Renal pelvis (tissue), 4 donors: ENCODE results near the gene SLC23A1. TPM values are rescaled to one million over a fixed set of nuclear protein-coding genes. Genes with fewer than 3 reads are reported as not detected.
"Not testable (repeated sequence)": the region's sequence is repeated elsewhere in the genome, so short reads cannot be mapped to it uniquely, and the experiment has no call there.

Experiments
- DNase-seq: peaks from one replicate; pipeline ENCODE4 v3.0.0-alpha.2; 2013
- polyA plus RNA-seq, 3 donors: library from polyadenylated mRNA; unstranded; fragments of 120-200 nt; gene quantifications; one replicate each; pipeline ENCODE4 v1.2.1, GENCODE V29; 2013; ENCODE audit not compliant: insufficient read length in 3 of 3

Gene SLC23A1
- polyA plus RNA-seq, 3 donors = 15.0 to 22.0 (median 18.0) TPM

DNA sequence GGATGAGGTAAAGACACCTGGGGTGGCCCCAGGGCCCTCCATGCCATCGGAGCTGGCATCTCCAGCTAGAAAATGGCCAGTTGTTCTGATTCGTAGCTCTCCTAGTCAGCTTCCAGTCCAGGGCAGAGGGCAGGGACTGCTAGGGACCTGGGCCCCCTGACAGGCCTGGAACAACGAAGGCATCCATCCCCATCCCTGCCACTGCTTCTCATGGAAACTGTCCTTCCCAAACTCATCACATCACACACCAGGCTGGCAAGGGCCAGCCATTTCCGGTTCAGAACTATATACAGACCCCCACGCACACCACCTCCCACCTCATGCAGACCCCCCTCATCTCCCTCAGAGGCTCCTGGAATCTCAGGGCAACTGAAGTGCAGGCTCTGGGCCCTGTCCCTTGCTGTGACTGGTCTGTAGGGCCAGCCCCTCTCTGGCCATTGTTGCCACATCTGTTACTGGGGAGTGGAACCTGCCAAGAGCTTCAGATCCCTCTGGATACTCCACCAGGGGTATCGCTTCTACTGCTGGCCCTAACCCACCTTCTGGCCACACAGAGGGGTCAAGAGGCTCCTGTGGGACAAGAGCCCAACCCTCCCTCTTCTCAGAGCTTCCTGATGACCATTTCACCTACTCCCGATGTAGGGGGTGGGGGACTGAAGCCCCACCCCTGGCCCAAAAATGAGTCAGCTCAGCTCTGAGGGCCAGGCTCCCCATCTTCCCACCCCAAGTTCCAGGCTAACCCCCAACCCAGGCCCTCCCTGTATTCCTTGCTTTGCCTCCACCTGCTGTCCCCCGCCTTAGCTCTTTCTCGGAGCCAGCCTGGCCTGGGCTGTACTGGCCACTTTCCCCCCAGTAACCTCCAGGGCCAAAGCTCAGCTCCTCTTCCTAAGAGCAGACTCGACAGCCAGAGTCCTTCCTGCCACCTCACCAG is 7.8 kb upstream of the SLC23A1 start:
- DNase-seq = no peak

DNA sequence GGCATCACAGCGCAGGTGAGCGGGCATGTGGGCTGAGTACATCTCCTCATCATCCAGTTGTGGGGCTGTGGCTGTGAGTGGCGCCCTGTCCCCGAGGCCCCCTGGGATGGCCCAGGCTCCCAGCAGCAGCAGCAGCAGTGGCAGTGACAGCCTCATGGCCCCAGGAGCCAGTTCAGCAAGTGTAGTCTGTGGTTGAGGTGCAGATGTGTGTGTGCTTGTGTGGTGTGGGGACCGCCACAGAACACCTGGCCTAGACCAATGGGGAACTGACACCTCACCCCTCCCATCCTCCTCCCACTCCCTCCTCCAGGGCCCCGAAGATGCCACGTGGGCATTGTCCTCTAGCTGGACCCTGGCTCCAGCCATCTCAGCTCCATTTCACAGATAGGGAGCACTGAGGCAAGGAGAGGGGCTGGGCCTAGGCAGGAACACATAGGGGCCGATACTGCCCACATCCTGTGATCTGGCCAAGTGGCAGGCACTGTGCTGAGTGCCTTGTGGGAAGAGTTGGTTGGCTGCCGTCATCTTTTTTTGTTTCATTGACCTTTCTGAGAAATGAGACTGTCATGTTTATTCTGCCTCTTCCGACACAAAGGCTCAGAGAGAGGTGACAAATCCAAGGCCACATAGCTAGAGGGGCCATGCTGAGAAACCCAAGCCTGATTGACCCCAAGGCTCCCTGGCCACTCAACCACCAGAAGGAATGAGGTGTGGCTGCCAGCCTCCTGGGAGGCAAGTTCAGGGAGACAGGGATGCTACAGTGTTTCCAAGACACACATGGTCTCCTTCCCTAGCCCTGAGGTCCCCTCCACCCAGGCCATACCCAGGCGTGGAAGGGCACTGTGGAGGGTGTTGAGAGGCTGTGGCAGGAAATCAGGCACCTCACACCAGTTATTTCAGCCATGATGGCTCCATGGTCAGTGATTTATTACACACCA is 6.9 kb upstream of the SLC23A1 start, which contains the start of gene MZB1:
MZB1 (minus strand) TSS at position 213 of the 938 bp plus-strand sequence; CDS start at position 156, 57 bp downstream.
- DNase-seq = no peak

DNA sequence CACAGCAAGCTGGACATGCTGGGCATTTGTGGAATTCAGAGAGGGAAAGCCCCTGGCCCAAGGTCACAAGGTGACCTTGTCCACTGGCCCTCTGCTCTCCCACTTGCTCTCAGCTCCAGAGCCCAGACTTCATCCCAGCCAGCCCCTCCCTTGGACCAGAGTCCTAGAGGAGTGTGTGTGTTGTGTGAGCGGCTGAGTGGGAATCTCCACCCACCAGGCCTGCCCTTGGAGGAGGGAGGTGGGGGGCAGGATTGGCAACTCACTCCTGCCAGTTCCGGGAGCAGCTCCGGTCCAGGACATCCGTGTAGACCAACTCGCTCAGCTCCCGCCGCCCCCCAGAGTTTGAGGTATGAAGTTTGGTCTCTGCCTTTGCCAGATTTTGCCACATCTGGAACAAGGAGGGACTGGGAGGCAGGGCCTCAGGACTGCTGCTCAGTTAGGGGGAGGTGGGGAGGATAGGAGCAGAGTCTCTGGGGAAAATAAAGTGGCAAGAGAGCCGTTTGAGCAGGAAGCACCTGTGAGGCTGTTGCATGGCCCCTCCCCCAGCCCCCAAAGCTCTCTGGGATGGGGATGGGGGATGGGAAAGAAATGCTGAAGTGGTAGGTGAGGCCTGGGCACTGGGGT is 5.2 kb upstream of the SLC23A1 start:
- peak; percentile 29 for DNase-seq

DNA sequence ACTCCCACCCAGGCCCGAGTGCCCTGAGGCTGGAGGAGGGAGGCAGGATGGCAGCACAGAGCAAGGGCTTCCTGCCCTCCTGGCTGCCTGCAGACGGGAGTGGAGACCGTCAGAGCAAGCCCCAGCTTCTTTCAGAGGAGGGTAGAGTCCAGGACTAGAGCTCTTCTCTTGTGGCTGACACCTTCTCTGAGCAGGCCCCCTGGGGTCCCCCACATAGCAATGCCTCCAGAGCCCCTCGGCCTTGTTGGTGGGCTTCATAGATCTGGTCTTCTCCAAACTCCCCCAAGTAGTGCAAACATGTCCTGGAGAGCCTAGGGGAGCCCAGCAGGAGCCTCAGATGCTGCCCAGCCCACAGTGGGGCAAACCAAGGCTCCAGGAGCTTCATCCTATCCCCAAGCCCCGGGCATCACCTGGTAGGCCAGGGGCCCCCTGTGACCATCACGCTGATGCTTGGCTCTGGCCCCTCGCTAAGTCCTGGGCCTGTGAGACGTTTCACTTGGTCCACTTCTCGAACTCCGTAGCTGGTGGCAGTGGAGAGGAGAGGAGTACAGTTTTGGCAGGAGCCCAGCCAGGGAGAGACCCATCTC is 4.6 kb upstream of the SLC23A1 start:
- DNase-seq = no peak

DNA sequence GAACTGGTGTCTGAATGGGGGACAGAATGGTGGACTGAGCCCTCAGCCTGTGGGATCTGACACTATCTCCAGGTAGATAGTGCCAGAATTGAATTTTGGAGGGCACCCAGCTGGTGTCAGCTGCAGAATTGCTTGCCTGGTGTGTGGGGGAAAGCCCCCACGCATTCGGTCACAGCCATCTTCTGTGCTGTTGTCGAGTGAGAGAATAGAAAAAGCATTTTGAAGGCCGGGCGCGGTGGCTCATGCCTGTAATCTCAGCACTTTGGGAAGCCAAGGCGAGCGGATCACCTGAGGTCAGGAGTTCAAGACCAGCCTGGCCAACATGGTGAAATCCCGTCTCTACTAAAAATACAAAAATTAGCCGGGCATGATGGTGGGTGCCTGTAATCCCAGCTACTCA is 3.9 kb upstream of the SLC23A1 start:
- not testable (repeated sequence) for DNase-seq

DNA sequence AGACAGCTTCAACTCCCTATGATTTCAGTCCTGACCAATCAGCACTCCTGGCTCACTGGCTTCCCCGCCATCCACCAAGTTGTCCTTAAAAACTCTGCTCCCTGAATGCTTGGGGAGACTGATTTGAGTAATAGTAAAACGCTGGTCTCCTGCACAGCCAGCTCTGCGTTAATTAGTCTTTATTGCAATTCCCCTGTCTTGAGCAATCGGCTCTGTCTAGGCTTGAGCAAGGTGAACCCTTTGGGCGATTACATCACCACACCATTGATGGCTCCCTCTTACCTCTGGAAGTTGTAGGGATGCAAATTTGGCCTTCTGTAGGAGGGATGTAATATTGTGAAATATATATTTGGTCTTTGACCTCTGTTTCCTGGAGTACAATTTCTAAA is 2.9 kb upstream of the SLC23A1 start:
- no peak for DNase-seq

DNA sequence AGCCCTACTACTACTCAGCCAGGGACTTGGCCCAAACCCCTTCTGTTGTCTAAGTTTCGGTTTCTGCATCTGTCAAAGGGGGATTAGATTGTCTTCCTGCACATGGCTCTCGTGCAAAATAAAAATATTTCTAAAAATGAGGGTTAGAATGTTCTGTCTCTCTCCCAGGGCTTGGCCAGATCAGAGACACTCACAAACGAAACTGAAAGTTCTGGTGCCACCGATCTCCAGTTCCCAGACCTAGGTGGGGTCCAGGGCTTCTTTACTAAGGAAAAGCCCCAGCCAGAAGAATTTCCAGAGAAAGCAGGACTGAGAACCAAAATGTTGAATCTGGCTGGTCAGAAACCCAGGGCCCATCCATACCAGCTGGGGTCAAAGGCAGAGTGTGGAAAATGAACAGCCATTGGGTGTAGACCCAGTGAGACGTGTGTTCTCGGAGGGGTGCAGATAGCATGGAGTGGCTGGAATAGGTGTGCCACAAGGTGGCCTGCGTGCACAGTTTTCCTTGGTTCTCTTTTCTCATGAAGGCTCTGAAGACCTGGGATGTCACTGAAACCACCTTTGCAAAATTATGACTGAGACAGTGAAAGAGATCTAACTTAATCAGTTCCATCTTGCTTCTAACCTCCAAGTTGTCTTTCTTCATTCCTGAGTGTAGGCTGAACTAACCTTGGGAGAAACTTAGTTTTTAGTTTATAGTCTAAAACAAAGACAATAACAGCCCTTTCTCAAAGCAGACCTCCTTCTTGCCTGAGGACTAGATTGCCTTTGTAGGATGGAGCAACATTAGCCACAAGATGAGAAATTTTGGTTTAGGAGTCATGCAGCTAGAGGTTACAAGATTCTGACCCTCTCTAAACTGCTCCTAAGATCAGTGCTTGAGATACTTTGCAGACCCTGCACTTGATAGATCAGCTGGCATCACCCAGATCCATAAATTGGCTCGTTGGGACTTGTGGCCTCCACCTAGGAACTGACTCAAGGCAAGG is 2.3 kb upstream of the SLC23A1 start:
- DNase-seq = no peak

DNA sequence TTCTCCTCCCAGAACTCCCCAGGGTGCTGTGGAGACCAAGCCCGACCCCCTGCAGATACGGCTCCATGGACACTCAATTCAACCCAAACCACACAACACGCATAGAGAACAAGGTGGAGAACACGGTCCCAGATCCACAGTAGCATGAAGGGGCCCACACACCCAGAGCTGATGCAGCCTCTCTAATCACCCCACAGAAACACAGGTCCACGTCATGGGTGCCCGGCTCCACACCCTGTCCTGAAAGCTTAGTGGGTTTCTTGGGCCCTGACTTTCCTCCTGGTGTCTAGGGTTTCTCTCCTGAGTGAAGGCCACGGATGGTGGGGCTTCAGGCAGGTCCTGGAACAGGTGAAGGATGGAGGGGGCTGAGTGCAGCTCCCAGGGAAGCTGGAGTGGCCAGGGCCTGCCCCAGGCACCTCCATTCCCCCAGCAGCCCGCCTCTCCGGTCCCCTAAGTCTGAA is 1.5 kb upstream of the SLC23A1 start:
- DNase-seq = no peak

DNA sequence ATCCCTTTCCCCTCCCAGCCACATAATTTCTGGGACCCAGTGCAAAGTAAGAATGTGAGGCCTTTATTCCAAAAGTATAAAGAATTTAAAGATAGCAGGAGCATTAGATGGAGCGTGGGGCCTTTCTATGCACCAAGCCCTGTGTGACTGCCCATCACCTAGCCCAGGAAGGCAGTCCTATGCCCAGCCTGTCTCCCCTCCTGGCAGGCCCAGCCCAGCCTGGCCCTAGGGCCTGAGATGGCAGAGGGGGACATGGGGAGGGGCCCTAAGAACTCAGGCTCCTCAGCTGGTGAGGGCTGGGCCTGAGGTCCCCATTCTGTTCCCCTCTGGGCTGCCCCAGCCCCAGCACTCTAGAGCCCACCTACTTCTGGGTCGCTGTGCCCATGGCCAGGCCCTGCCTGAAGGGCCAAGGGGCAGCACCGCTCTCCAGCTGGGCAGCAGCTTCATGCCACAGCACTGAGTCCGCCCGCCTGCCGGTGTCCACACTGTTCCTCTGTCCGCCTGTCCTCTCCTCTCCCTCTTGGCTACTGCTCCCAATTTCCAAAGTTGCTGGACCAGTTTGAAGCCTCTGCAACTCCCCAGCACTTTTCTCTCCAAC is 995 bp upstream of the SLC23A1 start:
- DNase-seq = no peak

DNA sequence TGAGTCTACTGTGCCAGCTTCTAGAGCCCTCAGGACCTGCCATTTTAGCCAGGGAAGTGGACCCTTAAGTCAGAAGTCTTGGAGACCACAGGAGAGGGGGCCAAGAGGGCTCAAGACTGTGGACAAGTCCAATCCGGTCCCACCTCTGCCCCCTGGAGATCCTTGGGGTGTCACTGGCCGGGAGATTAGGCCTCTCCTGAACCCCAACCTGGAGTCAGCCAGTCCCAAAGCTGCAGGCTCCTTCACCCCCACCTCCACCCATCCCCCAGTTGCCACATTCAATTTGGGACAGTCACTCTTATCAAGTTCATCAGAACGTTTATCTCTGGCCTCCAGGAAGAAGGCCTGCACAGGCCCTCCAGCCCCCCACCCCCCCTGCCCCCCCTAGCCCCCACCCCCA is 290 bp downstream of the SLC23A1 start:
- no peak for DNase-seq

DNA sequence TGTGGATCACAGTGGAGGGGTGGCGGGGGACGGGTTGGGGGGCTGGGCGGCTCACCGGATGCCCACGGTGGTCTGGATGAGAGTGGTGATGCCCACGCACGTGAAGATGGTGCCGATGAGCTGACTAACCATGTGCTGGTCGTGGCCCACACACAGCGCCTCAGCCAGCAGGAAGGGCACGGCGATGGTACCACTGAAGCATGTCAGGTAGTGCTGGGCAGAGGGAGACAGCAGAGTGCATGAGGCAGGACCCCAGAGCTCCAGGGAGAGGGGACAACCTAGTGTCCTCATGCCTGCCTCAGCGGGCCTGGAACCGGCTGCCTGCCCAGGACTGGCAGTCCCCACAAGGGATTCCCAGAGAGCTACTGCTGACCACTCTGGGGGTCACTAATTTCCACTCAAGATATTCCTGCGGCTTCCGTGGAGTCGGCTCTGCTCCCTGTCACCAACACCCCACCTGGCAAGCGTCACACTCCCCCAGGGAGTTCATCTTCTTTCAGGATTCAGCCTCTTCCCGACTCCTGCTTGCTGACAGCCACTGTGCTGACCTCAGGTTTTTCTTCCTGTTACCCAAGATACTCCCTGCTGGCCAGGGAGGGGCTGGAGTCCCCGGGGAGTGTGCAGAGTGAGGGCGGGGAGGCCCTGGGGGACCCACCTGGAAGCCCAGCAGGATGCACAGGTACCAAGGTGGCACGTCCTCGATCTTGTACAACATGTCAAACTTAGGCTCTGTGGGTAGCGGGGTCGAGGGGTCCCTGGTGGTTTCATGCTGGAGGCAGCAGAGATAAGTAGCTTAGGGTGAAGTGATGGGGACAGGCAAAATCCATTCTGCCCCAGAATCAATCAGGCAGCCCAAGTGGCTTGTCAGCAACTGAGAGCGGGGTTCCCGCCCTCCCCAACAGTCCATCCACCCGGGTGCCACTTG is 998 bp downstream of the SLC23A1 start:
- no peak for DNase-seq

DNA sequence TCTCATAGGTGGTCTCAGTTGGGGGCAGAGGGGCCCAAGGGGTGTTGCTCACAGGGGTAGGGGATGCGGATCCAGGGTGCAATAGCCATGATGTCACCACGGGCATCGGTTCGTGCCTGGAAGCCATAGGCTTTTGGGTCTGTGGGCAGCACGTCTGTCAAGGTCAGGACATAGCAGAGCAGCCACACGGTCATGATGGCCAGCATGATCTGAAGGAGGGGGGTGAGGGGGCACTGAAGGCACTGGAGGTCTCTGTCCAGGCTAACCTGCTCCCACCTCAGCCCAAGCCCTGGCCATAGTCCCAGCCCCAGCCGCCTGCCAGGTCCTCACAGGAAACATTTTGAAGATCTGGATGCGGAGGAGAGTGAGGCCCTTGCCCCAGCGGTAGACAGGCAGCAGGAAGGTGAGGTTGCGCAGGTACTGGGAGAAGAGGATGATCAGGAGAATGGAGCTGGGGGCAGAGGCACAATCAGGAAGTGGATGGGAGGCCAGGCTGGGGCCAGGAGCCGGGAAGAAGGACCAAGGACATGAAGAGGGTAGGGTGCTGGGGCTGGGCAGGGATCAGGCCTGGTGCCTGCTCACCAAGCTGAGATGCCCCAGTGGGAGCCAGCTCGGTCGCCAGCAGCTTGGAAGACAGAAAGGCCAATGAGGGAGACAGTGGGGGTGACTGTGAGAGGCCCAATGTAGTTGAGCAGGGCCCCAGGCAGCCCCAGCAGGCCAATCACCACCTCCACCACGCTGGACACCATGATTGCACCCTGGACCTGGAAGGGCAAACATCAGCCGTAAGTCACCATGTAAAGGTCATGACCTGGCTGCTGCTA is 3.3 kb downstream of the SLC23A1 start:
- no peak for DNase-seq

DNA sequence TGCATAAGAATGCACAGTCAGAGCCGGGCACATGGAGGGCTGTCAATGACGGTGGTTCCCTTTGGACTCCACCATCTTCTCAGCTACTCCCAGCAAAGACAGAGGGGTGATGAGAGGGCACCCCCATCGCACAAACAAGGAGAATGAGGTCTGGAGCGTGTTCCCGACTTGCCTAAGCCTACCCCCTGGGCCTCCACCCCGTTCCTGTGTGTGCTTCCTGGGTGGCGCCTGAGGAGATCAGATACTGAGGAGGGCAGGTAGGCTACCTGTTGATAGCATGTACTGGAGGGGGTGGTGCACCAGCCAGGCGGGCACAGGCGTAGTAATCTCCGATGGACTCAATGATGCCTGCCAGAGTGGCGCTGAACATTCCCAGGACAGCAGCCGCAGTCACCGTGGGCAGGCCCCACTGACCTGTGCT is 4.1 kb downstream of the SLC23A1 start:
- DNase-seq = no peak

DNA sequence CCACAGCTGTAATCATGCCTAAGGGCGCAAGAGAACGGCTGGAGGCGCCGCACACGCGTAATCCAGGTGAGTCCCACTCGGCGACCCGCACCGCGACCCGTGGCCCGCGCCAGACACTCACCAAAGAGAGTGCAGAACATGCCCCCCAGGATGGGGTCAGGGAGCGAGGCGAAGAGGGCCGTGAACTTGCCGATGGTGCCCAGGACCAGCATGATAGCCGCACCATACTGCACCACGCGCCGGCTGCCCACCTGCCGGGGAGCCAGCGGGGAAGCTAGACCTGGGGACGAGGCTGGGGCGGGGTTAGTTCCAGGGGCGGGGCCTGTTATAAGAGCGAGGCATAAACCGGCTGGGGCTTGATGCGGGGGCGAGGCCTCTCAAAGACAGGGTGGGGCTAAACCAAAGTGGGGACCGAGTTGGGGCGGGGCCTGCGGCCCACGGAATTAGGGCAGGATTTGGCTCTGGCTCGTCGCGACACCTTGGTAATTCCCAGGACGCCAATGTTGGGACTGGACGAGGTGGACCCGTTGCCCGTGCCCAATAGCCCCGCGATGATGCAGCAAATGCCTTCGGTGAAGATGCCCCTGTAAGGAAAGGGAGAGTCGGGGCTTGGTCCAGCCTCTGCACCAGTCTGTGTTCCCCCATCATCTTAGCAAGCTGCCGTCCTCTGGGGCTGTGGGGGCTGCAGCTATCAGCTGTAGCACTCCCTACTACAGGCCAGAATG is 4.8 kb downstream of the SLC23A1 start:
- DNase-seq = no peak

DNA sequence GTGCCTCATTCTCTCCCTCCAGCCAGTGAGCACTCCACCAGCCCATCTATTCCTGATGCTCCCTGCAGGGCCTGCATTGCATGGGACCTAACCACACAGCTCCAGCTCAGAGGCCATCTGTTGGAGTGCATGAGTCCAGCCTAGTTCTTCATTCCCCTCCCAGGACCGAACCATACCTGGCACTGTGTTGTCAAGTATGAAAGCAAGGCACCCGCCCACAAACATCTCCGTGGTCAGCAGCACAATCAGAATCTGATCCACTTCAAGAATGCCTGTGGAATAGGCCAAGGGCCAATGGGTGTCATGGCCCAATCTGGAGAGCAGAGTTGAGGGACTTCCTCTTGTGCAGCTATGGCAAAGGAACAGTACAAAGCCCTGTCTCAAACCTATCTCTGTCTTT is 5.9 kb downstream of the SLC23A1 start:
- no peak for DNase-seq

DNA sequence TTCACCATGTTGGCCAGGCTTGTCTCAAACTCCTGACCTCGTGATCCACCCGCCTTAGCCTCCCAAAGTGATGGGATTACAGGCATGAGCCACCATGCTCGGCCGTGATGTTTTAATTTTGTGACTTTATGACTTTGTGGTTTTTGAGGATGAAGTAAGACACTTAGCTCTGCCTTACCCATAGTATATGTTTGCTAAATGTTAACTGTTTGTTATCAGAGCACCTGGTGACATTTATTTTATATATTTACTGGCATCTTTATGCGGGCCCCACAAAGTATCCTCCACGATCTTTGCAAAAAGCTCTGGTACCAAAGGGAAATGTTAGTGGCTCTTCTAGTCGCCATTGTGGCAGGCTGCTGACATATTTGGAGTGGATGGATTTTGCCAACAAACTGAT is 6.7 kb downstream of the SLC23A1 start:
- DNase-seq = no peak

DNA sequence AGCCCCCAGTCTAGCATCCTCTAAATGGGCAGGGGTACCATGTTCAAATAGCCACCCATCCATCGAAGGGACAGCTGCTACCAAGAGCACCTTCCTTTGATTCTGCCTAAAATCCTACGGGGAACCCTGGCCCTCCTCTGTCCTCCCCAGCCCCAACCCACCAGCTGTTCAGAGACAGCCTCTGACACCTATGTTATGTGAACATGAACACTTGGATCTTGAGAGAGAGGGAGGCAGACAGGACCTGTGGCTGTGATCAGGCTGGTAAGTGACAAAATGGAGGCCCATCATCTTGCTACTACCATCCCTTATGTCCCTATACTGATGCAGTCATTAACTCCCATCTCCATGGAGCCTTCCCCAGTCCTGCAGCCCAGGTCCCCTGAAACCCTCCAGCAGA is 8.2 kb downstream of the SLC23A1 start:
- no peak for DNase-seq
